Measurements from ENCODE around the gene COL18A1. TPM values are rescaled to one million over a fixed set of nuclear protein-coding genes. Genes with fewer than 3 reads are reported as not detected.
"Not testable (repeated sequence)": the region's sequence is repeated elsewhere in the genome, so short reads cannot be mapped to it uniquely, and the experiment has no call there.

Gene COL18A1
- total RNA-seq, 2 donors from 2014 or later = 117 to 134 TPM

DNA sequence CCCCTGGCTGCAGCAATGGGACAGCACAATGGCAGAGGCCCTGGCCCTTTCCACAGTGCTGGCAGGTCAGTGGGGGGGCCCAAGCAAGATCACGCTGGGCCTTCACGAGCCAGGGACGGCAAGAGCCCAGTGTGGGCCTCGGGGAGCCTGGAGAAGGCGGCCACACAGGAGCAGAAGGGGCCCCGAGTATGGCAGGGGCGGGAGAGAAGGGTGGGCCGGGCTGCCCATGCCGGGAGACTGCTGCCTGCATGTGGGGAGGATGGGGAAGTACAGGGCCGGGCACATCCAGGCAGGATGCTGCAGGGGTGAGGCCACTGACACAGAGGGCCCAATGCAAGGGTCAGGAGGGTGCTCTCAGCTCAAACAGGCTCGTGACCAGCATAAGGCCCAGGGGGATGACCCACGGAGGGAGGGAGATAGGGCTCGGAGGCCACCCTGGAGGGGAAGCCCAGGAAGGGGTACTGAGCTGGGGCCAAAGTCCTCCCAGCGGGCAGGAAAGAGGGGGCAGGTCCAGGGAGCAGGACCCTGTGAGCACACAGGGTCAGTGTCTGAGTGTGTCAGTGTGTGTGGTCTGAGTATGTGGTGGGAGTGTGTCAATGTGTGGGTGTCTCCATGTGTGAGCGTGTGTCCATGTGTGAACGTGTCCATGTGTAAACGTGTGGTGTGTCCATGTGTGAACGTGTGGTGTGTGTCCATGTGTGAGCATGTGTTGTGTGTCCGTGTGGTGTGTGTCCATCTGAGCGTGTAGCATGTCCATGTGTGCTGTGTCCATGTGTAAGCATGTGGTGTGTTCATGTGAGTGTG is 124.2 kb downstream of the COL18A1 start:
- DNase-seq (ENCODE audit: low spot score) = no peak
- TF ChIP-seq, protein P1, sequence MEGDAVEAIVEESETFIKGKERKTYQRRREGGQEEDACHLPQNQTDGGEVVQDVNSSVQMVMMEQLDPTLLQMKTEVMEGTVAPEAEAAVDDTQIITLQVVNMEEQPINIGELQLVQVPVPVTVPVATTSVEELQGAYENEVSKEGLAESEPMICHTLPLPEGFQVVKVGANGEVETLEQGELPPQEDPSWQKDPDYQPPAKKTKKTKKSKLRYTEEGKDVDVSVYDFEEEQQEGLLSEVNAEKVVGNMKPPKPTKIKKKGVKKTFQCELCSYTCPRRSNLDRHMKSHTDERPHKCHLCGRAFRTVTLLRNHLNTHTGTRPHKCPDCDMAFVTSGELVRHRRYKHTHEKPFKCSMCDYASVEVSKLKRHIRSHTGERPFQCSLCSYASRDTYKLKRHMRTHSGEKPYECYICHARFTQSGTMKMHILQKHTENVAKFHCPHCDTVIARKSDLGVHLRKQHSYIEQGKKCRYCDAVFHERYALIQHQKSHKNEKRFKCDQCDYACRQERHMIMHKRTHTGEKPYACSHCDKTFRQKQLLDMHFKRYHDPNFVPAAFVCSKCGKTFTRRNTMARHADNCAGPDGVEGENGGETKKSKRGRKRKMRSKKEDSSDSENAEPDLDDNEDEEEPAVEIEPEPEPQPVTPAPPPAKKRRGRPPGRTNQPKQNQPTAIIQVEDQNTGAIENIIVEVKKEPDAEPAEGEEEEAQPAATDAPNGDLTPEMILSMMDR (IDR thresholded peaks at IDR 0.05) = no peak
- no peaks in the 10 kb centered on the region for H3K36me3 ChIP-seq

DNA sequence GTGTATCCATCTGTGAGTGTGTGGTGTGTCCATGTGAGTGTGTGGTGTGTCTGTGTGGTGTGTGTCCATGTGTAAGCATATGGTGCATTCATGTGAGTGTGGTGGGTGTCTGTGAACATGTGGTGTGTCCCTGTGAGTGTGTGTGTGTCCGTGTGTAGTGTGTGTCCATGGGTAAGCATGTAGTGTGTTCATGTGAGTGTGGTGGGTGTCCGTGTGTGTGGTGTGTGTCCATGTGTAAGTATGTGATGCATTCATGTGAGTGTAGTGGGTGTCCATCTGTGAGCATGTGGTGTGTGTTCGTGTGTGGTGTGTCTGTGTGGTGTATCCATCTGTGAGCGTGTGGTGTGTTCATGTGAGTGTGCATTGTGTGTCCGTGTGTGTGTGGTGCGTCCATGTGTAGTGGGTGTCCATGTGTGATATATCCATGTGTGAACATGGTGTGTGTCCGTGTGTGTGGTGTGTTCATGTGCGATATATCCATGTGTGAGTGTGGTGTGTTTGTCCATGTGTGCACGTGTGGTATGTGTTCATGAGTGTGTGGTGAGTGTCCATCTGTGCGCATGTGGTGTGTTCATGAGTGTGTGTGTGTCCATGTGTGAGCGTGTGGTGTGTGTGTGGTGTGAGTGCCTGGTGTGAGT is 124.9 kb downstream of the COL18A1 start:
- Histone ChIP-seq H3K36me3 (no peaks in the 10 kb centered on the region), H3K4me1 (peaks cover 0 to 18% of the 10 kb centered on the region in 2 donors), H3K27me3 (no peaks in the 10 kb centered on the region), H3K27ac (no peak overlapping the region), H3K4me3 (no peak overlapping the region), H3K9me3 (no peaks in the 10 kb centered on the region)
- TF ChIP-seq, protein P1 (IDR thresholded peaks at IDR 0.05) = no peak
- no peak for DNase-seq (ENCODE audit: low spot score)

More for the DNA sequence above, 124.2 kb downstream of the COL18A1 start:
- Histone ChIP-seq H3K27ac (no peak overlapping the region), H3K4me3 (no peak overlapping the region), H3K4me1 (peaks cover 0 to 14% of the 10 kb centered on the region in 2 donors), H3K27me3 (no peaks in the 10 kb centered on the region), H3K9me3 (no peaks in the 10 kb centered on the region)

DNA sequence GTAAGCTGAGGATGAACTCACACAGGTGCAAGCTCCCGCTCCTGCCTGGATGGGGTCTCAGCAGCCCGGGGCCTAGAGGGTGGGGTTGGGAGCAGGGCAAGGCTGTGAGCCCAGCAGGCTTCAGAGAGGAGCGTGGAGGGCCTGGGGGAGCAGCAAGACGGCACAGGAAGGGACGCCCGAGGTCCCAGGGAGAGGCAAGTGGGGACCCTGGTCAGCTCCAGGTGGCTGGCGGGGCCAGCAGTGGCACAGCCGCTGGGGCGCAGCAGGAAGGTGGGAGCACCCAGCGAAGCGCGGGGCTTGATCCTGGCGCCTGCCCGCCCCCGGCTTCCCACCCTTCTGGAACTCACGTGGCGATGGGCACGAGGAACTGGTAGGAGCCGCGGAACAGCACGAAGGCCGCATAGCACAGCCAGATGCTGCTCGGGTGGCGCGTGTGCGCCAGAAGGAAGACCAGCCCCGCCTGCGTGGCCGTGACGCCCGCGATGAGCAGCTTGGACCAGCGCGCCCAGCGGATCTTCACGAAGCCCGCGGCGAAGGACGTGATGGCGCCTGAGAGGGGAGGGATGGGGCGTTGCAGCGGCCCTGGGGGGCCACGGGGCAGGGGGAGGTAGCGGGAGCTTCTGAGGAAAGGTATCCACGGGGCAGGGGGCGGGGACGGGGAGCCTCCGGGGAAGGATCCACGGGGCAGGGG is 125.6 kb downstream of the COL18A1 start:
- DNase-seq (ENCODE audit: low spot score) = no peak
- H3K27ac ChIP-seq = no peak overlapping the region
- H3K9me3 ChIP-seq = no peaks in the 10 kb centered on the region
- no peaks in the 10 kb centered on the region for H3K36me3 ChIP-seq
- peaks cover 0 to 18% of the 10 kb centered on the region in 2 donors for H3K4me1 ChIP-seq
- H3K4me3 ChIP-seq = no peak overlapping the region
- TF ChIP-seq, protein P1 (IDR thresholded peaks at IDR 0.05) = no peak
- H3K27me3 ChIP-seq = no peaks in the 10 kb centered on the region

DNA sequence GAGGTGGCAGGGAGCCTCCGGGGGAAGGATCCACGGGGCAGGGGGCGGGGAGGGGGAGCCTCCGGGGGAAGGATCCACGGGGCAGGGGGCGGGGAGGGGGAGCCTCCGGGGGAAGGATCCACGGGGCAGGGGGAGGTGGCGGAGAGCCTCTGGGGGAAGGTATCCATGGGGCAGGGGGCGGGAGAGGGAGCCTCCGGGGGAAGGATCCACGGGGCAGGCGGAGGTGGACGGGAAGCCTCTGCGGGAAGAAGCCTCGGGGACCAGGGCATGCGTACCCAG is 126.1 kb downstream of the COL18A1 start:
- peaks cover 0 to 20% of the 10 kb centered on the region in 2 donors for H3K4me1 ChIP-seq
- H3K27me3 ChIP-seq; DNase-seq (ENCODE audit: low spot score); H3K27ac ChIP-seq; H3K4me3 ChIP-seq; H3K9me3 ChIP-seq; H3K36me3 ChIP-seq: not testable (repeated sequence)

DNA sequence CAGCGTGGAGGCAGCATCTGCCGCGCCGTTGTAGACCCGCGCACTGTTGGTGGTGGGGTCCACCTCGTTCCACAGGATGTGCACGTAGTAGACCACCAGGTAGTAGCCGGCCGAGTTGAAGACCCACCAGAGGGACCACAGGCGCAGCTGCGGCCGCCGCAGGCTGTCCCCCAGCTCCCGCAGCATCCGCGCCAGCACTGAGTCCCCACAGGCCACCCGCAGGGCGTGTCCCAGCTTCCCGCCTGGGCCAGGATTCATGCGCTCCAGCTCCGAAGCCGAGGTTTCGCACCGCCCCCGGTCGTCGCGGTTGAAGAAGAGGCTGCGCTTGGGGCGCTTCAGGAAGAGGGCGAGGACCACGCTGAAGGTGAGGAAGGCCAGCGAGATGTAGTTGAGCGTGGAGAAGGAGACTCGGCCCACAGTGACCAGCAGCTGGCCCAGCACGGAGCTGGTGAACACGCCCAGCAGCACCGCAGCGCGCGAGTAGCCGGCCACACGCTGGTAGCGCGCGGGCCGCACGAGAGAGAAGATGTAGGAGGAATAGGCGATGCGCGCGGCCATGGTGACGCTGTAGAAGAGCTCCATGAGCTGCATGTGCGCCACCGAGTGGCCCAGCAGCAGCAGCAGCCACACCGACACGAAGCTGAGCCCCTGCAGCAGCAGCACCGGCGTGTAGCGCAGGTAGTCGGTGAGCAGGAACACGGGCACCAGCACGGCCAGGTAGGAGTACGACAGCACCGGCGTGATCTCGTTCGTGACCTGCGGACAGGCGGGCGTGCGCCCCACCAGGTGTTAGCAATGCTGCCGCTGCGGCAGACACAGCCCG is 126.6 kb downstream of the COL18A1 start:
- no peaks in the 10 kb centered on the region for H3K27me3 ChIP-seq
- H3K27ac ChIP-seq = no peak overlapping the region
- H3K4me1 ChIP-seq = peaks cover 0 to 20% of the 10 kb centered on the region in 2 donors
- no peak for DNase-seq (ENCODE audit: low spot score)
- no peaks in the 10 kb centered on the region for H3K36me3 ChIP-seq
- TF ChIP-seq, protein P1 (IDR thresholded peaks at IDR 0.05) = no peak
- no peaks in the 10 kb centered on the region for H3K9me3 ChIP-seq
- H3K4me3 ChIP-seq = no peak overlapping the region

Measured in right atrium auricular region (tissue), 2 donors.